ENCODE data around the gene AFAP1L1. TPM values are rescaled to one million over a fixed set of nuclear protein-coding genes. Genes with fewer than 3 reads are reported as not detected.

The AFAP1L1 gene
- total and polyA plus RNA-seq, 2 donors (not counting 3 experiments of a cell fraction or from before 2014, with no cell fraction given) = 7.9 to 73.2 TPM

GRCh38 chr5:149294872-149295829 is 23.5 kb downstream of the AFAP1L1 start:
- ChIA-PET CTCF (interaction anchor here (0.9 to 1.8 kb wide), 3 partner anchors 12 to 72 kb away, joined by 3 to 6 read pairs (median 5); no protein-coding TSS in a partner anchor), POLR2A (no interaction called here)
- Histone ChIP-seq H3K9ac (replicated peaks; ENCODE audit: extremely low read depth, insufficient read depth, low read length) (no peak overlapping the region), H2AFZ (ENCODE audit: low read depth, low read length) (no peak overlapping the region), H3K27ac (ENCODE audit: insufficient read depth, low read depth, low read length) (no peak overlapping the region), H3K4me2 (ENCODE audit: insufficient read depth, low read length) (no peak overlapping the region), H3K4me3 (replicated peaks in 1 of 3; ENCODE audit: insufficient read depth in 1 of 3, low read depth in 1 of 3, low read length in 3 of 3) (no peak overlapping the region), H3K4me1 (ENCODE audit: control insufficient read depth, extremely low read depth, insufficient read depth, low read length) (peaks cover 35% of the 10 kb centered on the region), H3K36me3 (ENCODE audit: control insufficient read depth in 2 of 2, extremely low read depth in 1 of 2, insufficient read depth in 2 of 2, low read length in 2 of 2) (no peaks in the 10 kb centered on the region), H4K20me1 (replicated peaks; ENCODE audit: control insufficient read depth, extremely low read depth, insufficient read depth, low read length) (no peaks in the 10 kb centered on the region), H3K9me3 (replicated peaks; ENCODE audit: control insufficient read depth, insufficient read depth, low read length) (no peaks in the 10 kb centered on the region), H3K79me2 (ENCODE audit: control insufficient read depth, insufficient read depth, low read length) (no peaks in the 10 kb centered on the region), H3K27me3 (ENCODE audit: control insufficient read depth in 2 of 2, insufficient read depth in 2 of 2, low read length in 2 of 2) (no peaks in the 10 kb centered on the region), H3K9me1 (replicated peaks; ENCODE audit: control insufficient read depth, extremely low read depth, insufficient read depth, low read length) (no peaks in the 10 kb centered on the region)
- dilution Hi-C loops (cut with MboI; ENCODE audit: extremely low pct_ligation_motif_present, low sequenced_read_pairs) (no loop called here), intact Hi-C loops (cut with micrococcal nuclease) (no loop called here)
- DNase-seq (ENCODE audit: low read depth, low spot score) (no peak), FAIRE-seq (no peak)
- BruUV-seq (replicated peaks) = no TSS peak
- TF ChIP-seq POLR2A (IDR thresholded peaks at IDR 0.05; ENCODE audit: low read depth, low read length) (no peak), MYC (IDR thresholded peaks at IDR 0.05; ENCODE audit: low read depth, low read length) (no peak), FOS (IDR thresholded peaks at IDR 0.05; ENCODE audit: borderline replicate concordance, insufficient read depth, low read length) (no peak), CTCF (IDR thresholded peaks at IDR 0.05; ENCODE audit: extremely low read depth in 1 of 2, insufficient read depth in 1 of 2, low read depth in 1 of 2, low read length in 2 of 2) (no peak), JUN (IDR thresholded peaks at IDR 0.05; ENCODE audit: borderline replicate concordance, insufficient read depth, insufficient read length, low read depth) (no peak), GATA2 (IDR thresholded peaks at IDR 0.05; ENCODE audit: insufficient read depth, insufficient read length, low read depth, low read length) (no peak), EZH2 (IDR thresholded peaks at IDR 0.05; ENCODE audit: borderline replicate concordance, low read depth, low read length, severe bottlenecking) (no peak), POLR2AphosphoS5 (IDR thresholded peaks at IDR 0.05; ENCODE audit: insufficient read depth, low read depth, low read length) (no peak), MAX (IDR thresholded peaks at IDR 0.05; ENCODE audit: insufficient read depth, insufficient read length) (no peak)
